CD4-positive, alpha-beta T cell treated with Interleukin-21 for 1 hour (primary cell): ENCODE measurements around the gene DDX25.
"Not testable (repeated sequence)": the region's sequence is repeated elsewhere in the genome, so short reads cannot be mapped to it uniquely, and the experiment has no call there.

Experiments
- DNase-seq: peaks from one replicate; pipeline ENCODE4 v3.0.0-alpha.2; 2020

DDX25 gene

DNA sequence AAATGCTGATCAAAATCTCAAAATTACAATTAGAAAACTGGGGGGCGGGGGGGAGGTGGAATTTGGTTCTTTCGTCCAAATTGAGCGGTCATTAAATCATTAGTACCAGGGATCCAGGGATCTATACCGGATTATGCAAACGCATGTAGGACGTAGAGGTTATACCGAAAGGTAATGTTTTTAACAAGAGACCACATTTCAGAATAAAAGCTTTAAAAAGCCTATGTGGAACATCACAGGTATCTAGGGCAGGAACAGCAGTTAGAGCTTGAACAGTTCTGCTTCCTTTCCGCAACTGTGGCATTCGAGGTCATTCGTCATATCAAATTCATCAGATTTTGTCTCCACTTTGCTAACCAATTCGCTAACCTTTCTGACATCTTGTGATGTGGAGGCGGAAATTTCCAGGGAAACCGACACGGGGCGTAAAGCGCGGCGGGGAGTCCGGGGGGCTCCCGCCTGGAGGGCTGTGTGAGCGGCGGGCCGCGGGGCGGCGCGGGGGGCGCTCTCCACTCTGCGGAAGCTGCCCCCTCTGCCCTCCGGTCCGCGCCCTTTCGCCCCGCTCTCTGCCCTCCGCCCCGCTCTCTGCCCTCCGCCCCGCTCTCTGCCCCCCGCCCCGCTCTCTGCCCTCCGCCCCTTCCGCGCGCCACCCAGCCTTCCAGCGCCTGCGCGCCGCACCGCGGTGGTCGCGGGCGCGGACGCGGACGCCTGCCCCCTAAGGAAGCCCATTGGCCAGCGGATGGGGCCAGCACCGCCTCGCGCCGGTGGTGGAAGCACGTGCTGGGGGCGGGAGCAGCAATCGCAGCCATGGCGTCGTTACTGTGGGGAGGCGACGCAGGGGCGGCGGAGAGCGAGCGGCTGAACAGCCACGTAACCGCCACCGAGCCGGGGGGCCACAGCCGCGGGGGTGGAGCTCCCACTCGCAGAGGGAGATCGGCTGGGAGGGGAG, at the start of gene DDX25:
Gene DDX25, plus strand, starts transcription at position 798 of the 949 bp plus-strand sequence. Its CDS starts 10 bp downstream, at position 808.
- DNase-seq, result peak; percentile 16

DNA sequence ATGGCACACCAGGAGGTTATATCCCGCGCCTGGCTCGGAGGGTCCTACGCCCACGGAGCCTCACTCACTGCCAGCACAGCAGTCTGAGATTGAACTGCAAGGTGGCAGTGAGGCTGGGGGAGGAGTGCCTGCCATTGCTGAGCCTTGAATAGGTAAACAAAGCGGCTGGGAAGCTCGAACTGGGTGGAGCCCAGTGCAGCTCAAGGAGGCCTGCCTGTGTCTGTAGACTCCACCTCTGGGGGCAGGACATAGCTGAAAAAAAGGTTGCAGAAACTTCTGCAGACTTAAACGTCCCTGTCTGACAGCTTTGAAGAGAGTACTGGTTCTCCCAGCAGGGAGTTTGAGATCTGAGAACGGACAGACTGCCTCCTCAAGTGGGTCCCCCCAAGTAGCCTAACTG, 46.6 kb upstream of the DDX25 start:
- not testable (repeated sequence) for DNase-seq

DNA sequence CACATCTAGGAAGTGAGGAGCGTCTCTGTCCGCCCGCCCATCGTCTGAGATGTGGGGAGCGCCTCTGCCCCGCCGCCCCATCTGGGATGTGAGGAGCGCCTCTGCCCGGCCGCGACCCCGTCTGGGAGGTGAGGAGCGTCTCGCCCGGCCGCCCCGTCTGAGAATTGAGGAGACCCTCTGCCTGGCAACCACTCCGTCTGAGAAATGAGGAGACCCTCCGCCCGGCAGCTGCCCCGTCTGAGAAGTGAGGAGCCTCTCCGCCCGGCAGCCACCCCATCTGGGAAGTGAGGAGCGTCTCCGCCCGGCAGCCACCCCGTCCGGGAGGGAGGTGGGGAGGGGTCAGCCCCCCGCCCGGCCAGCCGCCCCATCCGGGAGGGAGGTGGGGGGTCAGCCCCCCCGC, 41.5 kb upstream of the DDX25 start:
- DNase-seq, result not testable (repeated sequence)

DNA sequence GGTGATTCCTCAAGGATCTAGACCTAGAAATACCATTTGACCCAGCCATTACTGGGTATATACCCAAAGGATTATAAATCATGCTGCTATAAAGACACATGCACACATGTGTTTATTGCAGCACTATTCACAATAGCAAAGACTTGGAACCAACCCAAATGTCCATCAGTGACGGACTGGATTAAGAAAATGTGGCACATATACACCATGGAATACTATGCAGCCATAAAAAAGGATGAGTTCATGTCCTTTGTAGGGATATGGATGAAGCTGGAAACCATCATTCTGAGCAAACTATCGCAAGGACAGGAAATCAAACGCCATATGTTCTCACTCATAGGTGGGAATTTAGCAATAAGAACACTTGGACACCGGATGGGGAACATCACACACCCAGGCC, 39.0 kb upstream of the DDX25 start:
- DNase-seq, result not testable (repeated sequence)

DNA sequence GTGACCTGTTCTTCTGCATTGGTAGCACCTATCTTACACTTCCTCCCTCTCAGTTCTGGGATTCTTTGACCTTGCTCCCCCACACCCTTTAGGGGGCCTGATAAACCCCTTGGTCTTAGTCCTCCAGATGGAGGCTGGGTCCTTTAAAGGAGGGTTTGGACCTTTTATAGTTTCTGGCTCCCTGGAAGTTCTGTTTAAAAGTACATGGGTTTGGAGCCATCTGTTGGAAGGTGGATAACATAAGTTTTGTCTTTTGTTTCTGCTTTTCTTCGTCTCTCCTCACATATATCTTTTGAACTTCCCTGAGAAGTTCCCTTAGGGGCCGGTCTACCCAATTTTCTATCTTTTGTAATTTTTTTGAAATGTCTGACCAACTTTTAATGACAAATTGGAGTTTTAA, 34.8 kb upstream of the DDX25 start:
- DNase-seq, result no peak

DNA sequence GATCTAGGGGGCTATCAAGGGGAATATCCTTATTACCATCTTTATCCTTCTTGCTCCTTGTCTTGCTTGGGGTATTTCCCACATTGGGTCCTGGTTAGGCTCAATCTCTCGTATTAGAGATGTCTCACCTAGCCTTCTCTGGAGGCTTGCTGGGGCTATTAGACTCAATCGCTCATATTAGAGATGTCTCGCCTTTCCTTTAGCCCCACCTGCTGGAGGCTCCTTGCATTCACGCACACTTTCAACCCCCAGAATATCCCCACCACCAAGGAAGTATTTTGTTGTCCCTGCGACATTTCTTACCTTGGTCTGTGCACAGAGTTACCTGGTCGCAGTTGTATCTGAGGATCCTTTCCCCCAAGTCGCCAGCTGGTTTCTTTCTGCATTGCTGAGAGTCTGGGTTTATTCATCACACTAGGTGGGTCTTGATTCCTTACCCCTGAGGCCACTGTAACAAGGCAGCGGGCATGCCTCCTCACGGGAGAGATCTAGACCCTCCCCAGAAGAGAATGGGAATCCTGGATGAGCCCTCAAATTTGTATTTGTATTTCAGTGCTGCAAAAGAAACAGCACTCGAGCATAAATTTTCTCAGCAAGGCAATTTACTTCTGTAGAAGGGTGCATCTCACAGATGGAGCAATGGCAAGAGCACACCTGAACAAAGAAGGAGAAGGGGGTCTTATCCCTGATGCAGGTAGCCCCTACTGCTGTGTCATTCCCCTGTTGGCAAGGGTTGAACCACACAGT, 32.7 kb upstream of the DDX25 start:
- DNase-seq, result peak; percentile 30

DNA sequence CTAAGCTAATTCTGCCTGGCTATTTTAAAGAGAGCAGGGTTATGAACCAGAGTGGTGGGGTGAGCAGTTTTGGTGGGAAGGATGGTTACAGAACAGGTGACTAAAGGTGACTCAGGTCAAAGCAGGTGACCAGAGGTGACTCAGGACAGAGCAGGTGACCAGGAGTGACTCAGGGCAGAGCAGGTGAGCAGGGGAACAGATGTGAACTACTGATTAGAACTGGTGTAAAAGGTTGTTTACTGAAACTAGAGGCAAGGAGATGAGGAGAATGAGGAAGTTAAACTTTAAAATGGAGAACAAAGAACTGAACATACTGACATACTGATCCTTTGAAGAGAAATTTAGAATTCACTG, 32.2 kb upstream of the DDX25 start:
- no peak for DNase-seq

DNA sequence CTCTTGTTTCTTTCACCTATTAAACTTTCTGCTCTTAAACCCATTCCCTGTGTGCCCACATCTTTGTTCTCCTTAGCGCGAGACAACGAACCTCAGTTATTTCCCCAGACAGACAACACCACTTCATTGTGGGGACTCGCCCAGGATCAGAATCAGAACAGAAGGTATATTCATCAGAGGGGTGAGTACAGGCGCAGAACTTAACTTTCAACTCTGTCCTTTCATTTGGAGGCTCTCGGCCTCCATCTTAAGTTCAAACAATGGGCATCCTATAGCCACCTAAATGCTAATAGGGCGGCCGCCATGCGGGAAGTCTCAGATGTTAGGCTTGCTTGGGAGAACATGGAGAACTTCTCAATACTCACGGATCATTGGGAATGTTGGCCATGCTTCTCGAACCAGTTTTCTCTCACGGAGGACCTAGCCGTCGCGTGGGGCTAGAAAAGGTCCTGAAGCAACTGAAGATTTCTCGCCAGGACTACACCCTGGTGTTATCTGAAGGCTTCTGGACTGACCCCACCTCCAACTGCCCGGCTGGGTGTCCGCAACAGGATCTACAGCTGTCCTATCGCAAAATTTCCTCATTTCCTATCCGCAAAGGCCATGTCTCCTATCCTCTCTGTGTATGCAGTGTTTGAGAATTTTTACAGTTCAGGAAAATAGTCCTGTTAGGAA, 30.3 kb upstream of the DDX25 start:
- no peak for DNase-seq

DNA sequence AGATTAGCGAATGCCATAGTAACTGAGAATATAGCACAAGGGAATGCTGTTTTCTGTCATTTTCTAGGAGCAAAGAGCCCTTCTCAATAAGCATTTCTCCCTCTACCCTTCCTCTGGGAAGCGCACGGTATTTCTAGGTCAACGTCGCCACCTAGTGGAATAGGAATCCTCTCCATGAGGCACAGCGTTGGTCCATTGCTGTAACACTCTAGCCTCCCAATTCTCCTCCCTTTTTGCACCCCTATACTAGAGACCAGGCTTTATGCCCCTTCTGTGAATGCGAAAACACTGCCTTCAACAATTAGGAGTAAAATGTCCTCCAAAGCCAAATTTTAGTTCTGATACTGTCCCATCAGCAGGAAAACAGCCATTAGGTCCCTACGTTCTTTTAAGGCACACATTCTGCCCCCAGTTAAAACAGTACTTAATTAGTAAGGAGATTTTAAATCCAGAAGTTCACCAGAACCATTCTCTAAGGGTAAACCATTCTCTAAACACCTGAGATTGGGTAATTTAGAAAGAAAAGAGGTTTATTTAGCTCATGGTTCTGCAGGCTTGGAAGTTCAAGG, 29.7 kb upstream of the DDX25 start:
- peak; percentile 58 for DNase-seq

DNA sequence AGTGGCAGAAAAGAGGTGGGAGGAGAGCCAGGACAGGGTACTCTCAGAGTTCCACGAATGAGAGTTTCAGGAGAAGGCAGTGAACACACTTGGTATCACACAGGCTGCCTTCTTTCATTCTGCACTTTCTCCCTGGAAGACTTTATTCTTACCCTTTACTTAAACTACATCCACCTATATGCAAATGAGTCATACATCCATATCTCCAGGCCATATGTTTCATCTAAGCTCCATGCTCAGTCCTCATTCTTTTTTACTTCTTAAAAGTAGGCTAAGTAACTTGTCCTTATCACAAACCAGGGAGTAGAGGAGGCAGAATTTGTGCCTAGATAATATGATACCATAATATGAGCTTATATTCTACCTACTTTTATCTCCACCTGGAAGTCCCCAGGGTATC, 23.0 kb upstream of the DDX25 start:
- DNase-seq, result no peak

DNA sequence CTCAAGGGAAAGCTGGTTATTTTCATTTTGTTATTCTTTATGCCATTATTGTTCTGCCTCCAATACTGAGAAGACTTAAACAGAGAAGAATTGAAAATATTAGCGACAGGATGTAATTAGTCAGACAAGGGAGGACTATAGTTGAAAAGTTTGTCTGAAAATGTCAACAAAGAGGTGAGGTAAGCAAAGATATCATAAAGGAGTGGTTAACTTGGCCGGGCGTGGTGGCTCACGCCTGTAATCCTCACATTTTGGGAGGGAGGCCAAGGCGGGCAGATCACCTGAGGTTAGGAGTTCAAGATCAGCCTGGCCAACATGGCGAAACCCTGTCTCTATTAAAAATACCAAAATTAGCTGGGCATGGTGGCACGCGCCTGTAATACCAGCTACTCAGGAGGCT, 20.9 kb upstream of the DDX25 start:
- DNase-seq, result no peak

DNA sequence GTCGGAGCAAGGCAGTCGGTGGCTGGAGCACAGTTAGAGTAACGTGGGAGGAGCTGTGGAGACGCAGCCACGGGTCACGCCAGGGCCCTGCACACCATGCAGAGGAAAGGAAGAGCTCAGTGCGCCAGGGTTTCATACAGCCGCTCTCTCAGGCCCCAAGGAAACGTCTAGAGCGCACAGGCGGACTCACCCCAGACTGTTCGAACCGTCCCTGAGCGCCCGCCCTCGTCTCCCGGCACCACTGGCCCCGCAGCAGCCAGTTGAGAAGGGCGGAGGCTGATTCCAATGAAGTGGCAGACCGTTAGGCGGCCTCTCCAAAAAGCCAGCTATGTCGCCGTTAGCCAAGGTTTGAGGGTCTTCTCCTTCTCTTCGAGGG, 17.3 kb upstream of the DDX25 start:
- no peak for DNase-seq

DNA sequence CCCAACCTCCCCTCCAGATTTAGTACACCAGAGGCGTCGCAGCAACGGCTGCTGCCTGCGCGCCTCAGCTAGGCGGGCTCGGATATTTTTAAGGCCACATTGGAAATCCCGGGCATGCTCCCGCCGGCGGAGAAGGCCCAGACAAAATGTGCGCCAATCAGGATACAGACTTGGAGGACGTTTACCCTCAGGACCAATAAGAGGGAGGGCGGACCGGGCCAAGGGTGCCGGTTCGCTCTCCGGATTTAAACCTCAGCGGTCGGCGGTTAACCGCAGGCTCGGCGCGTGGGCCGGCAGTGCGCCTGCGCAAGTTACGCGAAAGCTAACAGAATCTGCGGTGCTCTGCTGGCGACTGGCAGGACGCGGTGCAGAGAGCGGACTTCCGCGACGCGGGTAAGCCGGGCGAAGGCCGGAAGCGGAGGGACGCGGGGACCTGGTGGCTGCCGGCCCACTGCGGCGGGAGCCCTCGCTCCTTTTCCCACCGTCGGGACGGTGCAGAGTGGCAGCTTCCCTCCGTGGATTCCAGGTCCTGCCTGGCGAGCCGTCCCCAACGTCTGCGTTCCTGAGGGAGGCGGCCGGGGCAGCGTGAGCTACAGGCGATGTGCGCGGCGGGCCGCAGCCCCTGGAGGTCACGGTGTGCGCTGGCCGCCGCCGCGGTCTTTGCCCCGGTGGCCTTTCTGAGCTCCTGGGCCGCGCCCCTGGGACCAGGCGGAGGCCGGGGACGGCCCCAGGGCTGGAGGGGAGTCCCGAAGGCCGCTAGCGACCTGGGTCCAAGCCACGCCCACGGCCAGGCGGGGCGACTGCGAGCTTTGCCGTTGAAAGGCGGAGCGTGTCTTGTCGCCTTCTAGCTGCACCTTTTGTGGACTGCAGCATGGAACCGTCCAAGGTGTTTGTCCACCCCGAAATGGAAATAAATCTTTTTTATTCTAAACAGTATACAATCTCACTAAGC, 16.7 kb upstream of the DDX25 start, which contains the start of gene HYLS1:
Gene HYLS1, plus strand, starts transcription at position 296 of the 952 bp plus-strand sequence. CDS start 11,701 bp downstream, outside the sequence.
- DNase-seq, result peak; percentile 96

DNA sequence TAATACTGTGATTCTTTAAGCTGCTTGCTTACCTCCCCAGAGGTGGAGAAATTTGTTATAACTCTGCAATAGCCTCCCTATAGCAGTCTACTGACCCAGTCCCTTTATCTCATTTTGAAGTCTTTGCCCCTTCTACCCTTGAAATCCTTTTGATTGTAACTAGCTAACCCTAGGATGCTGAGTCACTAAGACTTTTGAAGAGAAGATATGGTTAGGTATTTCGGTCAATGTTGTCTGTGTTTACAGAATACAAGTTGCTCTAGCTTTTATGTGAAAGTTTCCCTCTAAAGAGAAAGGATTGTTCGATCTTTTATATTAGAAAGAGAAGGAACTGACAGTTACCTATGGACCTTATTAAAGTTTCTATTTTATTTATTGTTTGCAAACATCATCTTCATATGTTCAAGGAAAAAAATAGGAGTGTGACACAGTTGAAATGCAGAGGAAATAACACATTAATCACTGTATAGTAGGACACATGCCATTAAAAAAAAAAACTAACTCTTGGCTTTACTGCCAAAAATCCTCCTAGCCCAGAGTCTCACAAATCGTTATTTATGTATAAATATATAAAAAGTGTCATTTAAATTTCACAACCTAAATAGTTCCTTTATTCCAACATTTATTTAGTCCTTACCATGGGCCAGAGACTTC, 13.7 kb upstream of the DDX25 start:
- no peak for DNase-seq

DNA sequence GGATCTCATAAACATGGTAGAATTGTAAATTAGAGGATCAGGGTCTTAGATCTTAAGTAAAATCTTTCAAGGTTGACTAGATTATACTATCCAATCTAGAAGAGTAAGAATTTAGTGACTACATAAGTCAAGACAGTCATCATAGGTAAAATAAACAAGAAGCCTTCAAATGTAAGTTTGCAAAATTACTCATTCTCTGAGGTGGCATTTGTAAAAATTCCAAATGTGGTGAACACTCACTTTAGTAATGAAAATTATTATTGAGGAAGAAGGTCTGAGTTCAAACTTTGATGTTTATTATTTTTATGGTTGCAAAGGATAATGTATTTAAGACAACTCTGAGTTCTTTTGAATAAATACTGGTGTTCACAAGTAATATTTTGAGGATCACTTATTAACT, 12.2 kb upstream of the DDX25 start:
- DNase-seq, result no peak

DNA sequence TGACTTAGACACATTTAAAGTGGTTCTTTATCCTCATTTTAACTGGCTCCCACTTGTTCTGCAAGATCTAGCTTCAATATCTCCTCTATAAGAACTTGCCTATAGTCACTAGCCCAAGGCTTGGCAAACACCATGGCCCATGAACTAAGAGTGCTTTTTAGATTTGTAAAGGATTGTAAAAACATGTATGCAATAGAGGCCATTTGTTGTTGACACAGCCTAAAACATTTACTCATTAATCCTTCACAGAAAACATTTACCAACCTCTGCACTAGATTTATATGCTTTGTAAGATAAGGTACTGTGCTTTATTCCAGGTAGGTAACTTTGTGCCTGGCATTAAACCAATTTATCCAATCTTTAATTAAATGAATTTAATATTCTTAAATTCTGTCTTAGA, 11.3 kb upstream of the DDX25 start:
- no peak for DNase-seq

DNA sequence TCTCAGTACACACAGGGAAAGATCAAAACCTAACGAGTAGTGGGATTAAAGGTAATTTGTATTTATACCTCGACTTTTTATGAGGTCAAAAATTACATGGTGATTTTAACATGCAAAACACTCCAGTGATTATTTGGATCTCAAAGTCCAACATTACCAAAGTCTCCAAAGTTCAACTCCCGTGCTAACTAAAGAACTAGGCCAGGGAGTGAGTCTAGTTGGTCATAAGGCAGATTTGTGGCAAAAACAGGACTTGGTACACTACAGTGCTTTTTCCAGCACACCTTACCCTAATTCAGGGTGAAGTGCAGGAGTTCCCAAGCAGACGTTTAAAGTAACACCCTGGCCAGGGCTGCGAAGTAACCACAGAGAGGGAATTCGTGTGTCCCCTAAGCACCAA, 2.4 kb upstream of the DDX25 start:
- no peak for DNase-seq

DNA sequence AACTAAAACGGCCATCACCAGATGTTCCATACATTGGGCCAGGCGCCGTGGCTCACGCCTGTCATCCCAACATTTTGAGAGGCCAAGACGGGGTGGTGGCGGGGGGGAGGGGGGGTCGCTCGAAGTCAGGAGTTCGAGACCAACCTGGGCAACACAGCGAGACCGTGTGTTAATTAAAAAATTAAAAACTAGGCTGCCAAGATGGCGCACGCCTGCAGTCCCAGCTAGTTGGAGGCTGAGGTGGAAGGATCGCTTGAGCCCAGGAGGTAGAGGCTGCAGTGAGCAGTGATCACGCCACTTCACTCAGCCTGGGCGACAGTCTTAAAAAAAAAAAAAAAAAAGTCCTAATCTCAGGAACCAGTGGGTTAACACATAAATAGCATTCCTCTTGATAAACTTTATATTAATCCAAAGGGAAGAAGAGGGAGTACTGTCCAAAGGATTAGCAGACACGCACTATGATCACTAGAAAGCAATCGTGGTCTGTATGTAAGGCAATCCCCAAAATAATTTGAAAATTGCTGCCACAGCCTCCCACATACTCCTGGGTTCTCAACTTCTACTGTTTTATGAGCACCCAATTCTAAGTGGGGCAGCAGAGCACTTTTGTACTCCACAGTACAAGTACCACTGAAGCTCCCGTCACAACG, 1.9 kb upstream of the DDX25 start:
- no peak for DNase-seq

DNA sequence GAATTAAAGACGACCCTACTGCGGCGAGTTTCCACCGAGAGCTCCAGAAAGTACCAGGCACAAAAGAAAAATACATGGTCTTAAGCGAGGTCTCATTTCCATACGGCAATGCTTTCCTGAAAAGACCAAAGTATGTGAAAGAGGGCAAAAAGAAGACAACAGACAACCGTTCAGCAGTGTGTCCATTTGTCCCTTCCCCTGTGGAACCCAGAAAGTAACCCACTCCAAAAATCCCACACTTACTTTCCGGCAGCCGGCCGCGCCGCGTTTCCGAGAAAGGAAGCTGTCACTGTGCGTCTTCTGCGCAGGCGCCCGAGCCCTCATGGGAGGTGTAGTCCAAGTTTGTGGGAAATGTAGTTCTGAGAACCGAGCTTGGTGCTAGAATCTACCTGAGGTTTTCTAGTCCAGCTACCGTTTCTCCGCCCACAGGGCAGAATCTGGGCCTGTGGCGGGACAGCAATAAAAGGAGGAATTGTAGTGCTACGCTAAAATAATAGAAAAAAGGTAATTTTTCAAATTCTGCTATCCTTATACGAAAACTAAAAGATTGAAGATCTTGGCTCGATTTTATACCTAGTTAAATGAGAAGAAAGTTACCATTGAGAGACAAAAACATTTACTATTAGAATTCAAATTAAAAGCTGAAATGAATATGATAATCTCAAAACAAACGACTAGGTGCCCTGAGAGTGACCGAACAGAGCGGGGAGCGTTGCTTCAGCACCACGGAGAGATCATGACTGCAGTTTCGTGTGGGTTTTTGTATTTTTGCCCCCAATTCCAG, 1.2 kb upstream of the DDX25 start, which contains the start of gene PUS3:
Gene PUS3, minus strand, starts transcription at position 280 of the 784 bp plus-strand sequence. CDS start 6,922 bp downstream, outside the sequence.
- DNase-seq, result peak; percentile 92

DNA sequence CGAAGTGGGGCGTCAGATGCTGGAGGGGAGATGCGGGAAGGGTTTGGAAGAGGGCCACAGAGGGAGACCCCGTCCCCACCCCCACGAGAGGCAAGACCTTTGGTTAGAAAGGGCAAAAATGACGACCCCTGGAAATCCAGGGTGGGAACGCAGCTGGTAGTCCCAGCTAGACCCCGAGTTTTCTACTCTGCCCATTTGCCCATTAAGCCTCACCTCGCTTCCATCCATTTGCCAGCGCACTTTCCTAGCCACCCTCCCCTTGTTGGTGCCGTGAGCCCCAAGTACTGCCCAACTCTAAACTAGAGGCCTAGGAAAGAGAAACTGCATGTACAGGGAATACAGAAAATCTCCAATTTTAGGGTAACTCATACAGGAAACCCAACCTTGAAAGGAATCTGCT, 370 bp downstream of the DDX25 start:
- no peak for DNase-seq
